Immature natural killer cell (primary cell): ENCODE results near the gene DNPEP. TPM values are rescaled to one million over a fixed set of nuclear protein-coding genes. Genes with fewer than 3 reads are reported as not detected.

Experiments used
- DNase-seq, 3 donors: peaks; one replicate each; pipeline ENCODE4 v3.0.0; 2022; ENCODE audit warnings: mixed read lengths in 1 of 3
- H3K27ac Mint-ChIP-seq, 6 donors: one replicate each; pipeline ENCODE4 v1.8.0; 2020; ENCODE audit warnings: mixed read lengths in 6 of 6, mild to moderate bottlenecking in 5 of 6, inconsistent platforms in 4 of 6, moderate library complexity in 3 of 6
- H3K27me3 Mint-ChIP-seq, 3 donors: one replicate each; pipeline ENCODE4 v1.8.0; 2020 to 2021; ENCODE audit warnings: low read depth in 3 of 3, mild to moderate bottlenecking in 3 of 3, mixed read lengths in 3 of 3, moderate library complexity in 3 of 3, inconsistent platforms in 1 of 3
- H3K36me3 Mint-ChIP-seq, 3 donors: one replicate each; pipeline ENCODE4 v1.8.0; 2020; ENCODE audit warnings: mixed read lengths in 3 of 3, inconsistent platforms in 2 of 3, mild to moderate bottlenecking in 2 of 3
- H3K4me1 Mint-ChIP-seq, 2 donors: one replicate each; pipeline ENCODE4 v1.8.0; 2020; ENCODE audit warnings: inconsistent platforms in 2 of 2, mild to moderate bottlenecking in 2 of 2, mixed read lengths in 2 of 2, moderate library complexity in 1 of 2
- H3K4me3 Mint-ChIP-seq, 5 donors: one replicate each; pipeline ENCODE4 v1.8.0; 2020; ENCODE audit warnings: mild to moderate bottlenecking in 5 of 5, mixed read lengths in 5 of 5, inconsistent platforms in 3 of 5, moderate library complexity in 3 of 5
- H3K9me3 Mint-ChIP-seq, 6 donors: one replicate each; pipeline ENCODE4 v1.8.0; 2020; ENCODE audit warnings: mild to moderate bottlenecking in 6 of 6, mixed read lengths in 6 of 6, inconsistent platforms in 4 of 6, moderate library complexity in 3 of 6
- polyA plus RNA-seq, 3 donors: library from polyadenylated mRNA; unstranded; fragments of 300-500 nt; fragmentation: Illumina TruSeq; gene quantifications; one replicate each; pipeline ENCODE4 v1.2.3, GENCODE V29; 2021

Gene DNPEP
- polyA plus RNA-seq, 3 donors from 2014 or later = 77.4 to 97.9 (median 78.9) TPM

DNA sequence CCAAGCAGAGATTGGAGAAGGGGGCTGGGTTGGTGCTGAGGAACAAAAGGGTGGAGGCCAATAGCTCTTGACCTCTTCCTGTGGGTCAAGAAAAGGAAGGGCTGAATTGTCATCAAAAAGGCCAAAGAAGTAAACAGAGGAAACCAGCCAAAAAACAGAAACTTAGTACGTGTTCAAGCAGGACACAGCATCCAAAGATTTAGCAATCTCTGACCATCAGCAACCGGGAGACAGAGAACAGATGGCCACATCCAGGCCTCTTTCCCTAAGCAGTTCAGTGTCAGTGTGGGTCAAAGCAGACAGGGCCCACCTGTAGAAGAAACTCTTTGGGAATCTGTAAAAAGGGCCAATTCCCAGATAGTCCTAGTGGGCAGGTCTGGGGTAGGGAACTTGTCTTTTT is 2.9 kb downstream of the DNPEP start:
- Mint-ChIP-seq H3K27ac (peak overlapping the region in 3 of 6 donors; percentile 36 to 70 (median 69)), H3K9me3 (no peaks in the 10 kb centered on the region), H3K36me3 (peaks cover 10 to 34% (median 15%) of the 10 kb centered on the region in 3 donors), H3K27me3 (peaks cover 2 to 4% (median 2%) of the 10 kb centered on the region in 3 donors), H3K4me3 (peak overlapping the region in 4 of 5 donors; percentile 11 to 61 (median 40)), H3K4me1 (peaks cover 25 to 26% of the 10 kb centered on the region in 2 donors)
- no peak for DNase-seq

DNA sequence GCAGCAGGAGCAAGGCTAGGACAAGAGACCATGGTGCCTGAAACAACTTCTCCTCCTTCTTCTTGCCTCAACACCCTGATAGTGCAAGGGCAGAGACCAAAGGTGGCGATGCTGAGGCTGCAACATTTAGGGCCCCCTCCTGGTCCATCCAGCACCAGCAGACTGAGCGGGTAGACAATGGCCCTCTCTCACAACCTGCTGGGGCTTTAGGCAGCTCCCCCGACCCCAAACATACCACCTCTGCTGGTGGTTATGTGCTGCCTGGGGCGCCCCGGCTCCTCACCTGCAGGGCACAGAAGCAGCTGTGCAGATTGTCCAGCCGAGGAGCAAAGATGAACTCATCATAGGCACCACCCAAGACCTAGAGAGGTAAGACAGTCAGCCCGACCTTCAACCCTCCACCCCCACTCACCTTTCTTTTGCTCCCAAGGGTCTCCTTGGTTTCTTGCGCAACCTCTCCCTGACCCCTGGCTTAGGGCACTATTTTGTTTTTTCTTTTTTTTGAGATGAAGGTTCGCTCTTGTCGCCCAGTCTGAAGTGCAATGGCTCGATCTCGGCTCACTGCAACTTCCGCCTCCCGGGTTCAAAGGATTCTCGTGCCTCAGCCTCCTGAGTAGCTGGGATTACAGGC is 3.5 kb downstream of the DNPEP start:
- no peaks in the 10 kb centered on the region for H3K9me3 Mint-ChIP-seq
- H3K36me3 Mint-ChIP-seq = peaks cover 10 to 34% (median 15%) of the 10 kb centered on the region in 3 donors
- H3K27me3 Mint-ChIP-seq = peaks cover 2 to 4% (median 2%) of the 10 kb centered on the region in 3 donors
- peak overlapping the region in 2 of 6 donors; percentile 69 to 70 for H3K27ac Mint-ChIP-seq
- DNase-seq = no peak
- no peak overlapping the region for H3K4me3 Mint-ChIP-seq
- H3K4me1 Mint-ChIP-seq = peaks cover 25 to 26% of the 10 kb centered on the region in 2 donors

DNA sequence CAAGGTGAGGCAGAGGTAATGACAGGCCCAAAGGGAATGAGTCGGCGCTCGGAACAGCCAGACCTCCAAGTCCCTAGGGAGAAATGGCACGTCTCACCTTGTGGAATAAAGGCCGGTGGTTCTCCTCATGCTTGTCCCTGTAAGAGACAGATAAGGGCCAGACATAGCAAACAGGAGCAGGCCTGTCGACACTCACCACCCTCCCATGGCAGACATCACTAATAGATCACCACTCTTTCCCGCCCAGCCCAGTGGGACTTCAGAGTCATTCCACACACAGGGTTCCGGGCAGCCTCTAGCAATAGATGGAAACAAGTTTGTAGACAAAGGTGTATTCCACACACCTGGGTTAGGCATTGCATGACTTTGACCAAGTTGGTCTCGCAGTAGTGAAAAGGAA is 6.3 kb downstream of the DNPEP start:
- Mint-ChIP-seq H3K4me1 (peaks cover 8 to 10% of the 10 kb centered on the region in 2 donors), H3K9me3 (no peaks in the 10 kb centered on the region), H3K36me3 (peaks cover 15 to 48% (median 15%) of the 10 kb centered on the region in 3 donors), H3K27me3 (peaks cover 0 to 2% (median 2%) of the 10 kb centered on the region in 3 donors), H3K4me3 (no peak overlapping the region), H3K27ac (no peak overlapping the region)
- DNase-seq = no peak

DNA sequence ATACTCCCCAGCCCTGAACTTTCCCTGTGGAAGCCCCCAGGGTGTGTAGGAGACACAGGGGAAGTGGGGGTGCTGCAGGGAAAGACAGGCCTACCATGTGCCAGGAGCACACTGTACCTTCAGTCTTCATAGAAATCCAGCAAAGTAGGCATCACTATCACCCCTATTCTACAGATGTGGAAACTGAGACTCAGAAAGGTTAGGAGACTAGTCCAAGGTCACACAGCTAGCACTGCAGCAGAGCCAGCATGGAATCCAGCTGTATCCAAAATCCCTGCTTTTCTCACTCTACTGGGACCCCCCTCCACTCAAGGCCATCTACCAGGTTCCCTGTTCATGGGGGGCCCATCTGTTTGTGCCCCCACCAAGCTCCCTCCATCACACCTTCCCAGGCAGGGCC is 6.8 kb downstream of the DNPEP start:
- Mint-ChIP-seq H3K27ac (no peak overlapping the region), H3K36me3 (peaks cover 15 to 50% (median 15%) of the 10 kb centered on the region in 3 donors), H3K27me3 (peaks cover 0 to 2% (median 2%) of the 10 kb centered on the region in 3 donors), H3K4me1 (peaks cover 6 to 8% of the 10 kb centered on the region in 2 donors), H3K4me3 (no peak overlapping the region), H3K9me3 (no peaks in the 10 kb centered on the region)
- no peak for DNase-seq

DNA sequence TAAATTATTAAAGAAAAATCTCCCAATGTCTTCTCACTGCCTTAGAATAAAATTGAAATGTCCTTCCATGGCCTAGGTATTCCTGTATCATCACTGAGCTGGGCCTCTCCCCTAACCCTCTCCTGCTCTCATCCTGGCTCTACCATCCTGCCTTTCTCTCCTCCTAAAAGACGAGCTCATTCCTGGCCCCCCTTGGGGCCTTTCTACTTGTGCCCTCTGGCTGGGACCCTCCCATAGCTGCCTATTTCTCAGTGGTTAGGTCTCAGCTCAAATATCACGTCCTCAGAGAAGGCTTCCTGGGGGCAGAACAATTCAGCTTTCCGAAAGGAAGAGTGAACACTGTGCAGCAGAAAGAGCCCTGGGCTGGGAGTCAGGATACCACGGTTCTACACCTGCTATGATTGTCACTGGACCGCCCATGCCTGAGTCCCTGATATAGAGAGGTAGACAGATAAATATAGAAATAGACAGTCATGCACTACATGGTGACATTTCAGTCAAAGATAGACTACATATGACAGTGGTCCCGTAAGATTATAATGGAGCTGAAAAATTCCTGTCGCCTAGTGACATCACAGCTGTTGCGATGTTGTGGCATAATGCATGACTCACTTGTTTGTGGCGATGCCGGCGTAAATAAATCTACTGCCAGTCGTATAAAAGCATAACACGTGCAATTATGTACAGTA is 9.4 kb downstream of the DNPEP start:
- Mint-ChIP-seq H3K36me3 (peaks cover 17 to 51% (median 18%) of the 10 kb centered on the region in 3 donors), H3K4me3 (no peak overlapping the region), H3K9me3 (no peaks in the 10 kb centered on the region), H3K4me1 (no peaks in the 10 kb centered on the region), H3K27me3 (peaks cover 0 to 3% (median 0%) of the 10 kb centered on the region in 3 donors), H3K27ac (no peak overlapping the region)
- no peak for DNase-seq

DNA sequence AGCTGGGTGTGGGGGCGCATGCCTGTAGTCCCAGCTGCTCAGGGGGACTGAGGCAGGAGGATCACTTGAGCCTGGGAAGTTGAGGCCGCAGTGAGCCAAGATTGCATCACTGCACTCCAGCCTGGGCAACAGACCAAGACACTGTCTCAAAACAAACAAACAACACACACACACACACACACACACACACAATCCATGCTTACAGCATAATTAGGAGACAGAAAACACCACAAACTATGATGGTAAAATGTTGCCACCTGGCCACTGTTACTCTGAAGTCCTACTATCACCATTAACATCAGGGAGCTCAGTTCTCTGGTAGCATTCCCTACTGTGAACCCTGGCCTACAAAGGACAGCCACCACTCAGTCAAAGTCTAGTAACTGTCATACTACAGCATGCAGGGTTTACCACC is 18.3 kb downstream of the DNPEP start:
- DNase-seq = no peak
- Mint-ChIP-seq H3K4me1 (no peaks in the 10 kb centered on the region), H3K27me3 (peaks cover 0 to 2% (median 0%) of the 10 kb centered on the region in 3 donors), H3K27ac (no peak overlapping the region), H3K36me3 (peaks cover 14 to 18% (median 17%) of the 10 kb centered on the region in 3 donors), H3K4me3 (no peak overlapping the region), H3K9me3 (no peaks in the 10 kb centered on the region)

DNA sequence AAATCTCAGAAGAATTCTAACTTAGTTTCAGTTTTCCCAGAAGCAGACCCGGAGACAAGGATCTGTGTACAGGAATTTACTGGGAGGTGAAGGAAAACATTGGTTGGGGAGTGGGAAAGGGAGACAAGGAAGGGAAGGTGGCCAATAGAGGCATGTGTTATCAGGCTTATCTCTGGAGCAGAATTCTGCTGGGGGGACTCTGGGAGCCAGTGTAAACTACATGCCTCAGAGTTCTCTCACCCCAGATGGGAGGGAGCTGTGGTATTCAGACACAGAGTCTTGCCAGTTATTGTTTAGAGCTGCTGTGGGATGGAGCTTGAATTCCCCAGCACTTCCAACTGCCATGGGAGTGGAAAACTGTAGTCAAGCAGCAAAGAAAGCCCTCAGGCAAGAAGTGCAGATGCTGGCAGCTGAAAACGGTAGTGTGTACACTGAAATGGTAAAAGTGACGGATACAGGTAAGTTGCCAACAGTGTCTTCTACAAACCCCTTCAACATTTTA is 19.0 kb downstream of the DNPEP start:
- Mint-ChIP-seq H3K4me3 (no peak overlapping the region), H3K27ac (no peak overlapping the region), H3K9me3 (no peaks in the 10 kb centered on the region), H3K36me3 (peaks cover 7 to 12% (median 12%) of the 10 kb centered on the region in 3 donors), H3K4me1 (no peaks in the 10 kb centered on the region), H3K27me3 (peaks cover 0 to 2% (median 0%) of the 10 kb centered on the region in 3 donors)
- no peak for DNase-seq

DNA sequence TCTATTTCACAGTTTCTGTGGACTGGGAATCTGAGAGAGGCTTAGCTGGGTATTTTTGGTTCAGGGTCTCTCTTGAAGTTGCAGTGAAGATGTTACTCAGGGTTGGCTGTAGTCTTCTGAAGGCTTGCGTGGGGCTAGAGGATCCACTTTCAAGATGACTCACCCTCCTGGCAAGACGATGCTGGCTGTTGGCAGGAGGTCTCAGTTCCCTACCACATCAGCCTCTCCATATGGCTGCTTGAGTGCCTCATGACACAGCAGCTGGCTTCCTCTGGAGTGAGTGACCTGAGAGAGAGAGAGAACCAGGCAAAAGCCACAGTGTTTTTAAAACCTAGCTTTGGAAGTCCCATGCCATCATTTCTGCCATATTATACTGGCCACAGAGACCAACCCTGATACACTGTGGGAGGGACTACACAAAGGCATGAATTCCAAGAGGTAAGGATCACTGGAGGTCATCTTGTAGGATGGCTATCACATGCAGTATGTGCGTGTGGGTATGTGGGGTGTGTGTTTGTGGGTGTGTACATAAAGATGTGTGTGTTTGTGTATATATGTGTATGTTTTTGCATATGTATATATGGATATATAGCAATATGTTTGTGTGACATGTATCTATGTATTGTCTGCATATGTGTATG is 25.1 kb downstream of the DNPEP start:
- Mint-ChIP-seq H3K27ac (no peak overlapping the region), H3K36me3 (peaks cover 4 to 13% (median 11%) of the 10 kb centered on the region in 3 donors), H3K4me3 (no peak overlapping the region), H3K9me3 (peaks cover 0 to 1% (median 0%) of the 10 kb centered on the region in 6 donors), H3K27me3 (peaks cover 0 to 10% (median 3%) of the 10 kb centered on the region in 3 donors), H3K4me1 (no peaks in the 10 kb centered on the region)
- DNase-seq = no peak

DNA sequence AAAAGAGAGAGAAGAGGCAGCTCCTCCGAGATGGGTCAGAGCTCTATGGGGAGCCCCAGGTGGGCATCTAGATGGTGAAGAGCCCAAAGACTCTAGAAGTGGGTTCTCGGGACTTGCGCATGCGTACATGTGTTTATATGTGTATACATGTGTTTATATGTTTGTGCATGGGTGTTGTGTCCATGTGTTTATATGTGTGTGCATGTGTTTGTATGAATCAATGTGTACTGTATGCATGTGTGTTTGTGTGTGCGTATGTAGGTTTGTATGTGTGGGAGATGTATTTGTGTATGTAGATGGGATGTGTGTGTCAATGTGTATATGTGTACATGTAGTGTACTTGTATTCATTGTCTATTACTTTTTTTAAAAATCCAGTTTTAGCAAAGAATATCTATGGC is 25.6 kb downstream of the DNPEP start:
- H3K9me3 Mint-ChIP-seq = peaks cover 0 to 1% (median 0%) of the 10 kb centered on the region in 6 donors
- H3K27ac Mint-ChIP-seq = no peak overlapping the region
- H3K4me3 Mint-ChIP-seq = no peak overlapping the region
- peaks cover 0 to 10% (median 4%) of the 10 kb centered on the region in 3 donors for H3K27me3 Mint-ChIP-seq
- DNase-seq = no peak
- no peaks in the 10 kb centered on the region for H3K4me1 Mint-ChIP-seq
- peaks cover 4 to 13% (median 7%) of the 10 kb centered on the region in 3 donors for H3K36me3 Mint-ChIP-seq

DNA sequence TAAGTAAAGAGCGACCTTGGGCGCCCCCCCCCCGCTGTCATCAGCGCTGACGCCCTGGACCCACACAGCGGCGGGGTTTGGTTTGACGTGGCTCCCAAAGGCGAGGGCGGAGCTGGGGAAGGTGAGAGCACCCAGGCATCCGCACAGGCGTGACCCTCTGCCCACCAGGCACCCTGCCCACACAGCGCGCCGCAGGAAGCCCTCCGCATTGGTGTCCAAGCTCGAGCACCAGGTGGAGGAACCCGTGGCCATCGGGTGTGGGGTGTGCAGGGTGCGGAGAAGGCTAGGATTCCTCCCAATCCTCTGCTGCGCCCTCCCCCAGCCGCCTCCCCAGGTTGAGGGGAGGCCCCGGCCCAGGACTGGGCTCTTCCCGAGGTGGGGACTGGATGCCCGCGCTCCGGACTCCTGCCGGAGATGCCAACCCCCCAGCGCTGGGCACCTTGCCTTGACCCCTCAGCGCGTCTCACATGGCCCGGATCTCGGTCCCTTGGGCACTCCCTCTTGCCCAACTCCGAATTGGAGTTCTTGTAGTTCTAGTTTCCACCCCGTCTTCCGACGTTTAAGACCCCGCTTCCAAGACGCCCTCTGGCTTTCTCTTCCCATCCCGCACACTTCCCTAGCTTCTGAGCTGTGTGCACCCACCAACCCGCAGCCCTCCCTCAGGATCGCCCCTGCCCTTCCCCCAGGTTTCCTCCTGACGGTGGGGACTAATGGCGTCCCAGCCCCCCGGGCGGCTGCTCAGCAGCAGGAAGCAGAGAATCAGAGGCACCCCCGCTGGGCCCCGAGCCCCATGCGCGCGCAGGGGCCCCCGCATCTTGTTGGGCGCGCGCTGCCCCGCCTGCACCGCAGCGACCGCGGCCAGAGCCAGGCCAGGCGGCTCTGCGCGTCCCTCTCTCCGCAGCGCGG is 29.3 kb downstream of the DNPEP start:
- DNase-seq = no peak
- peaks cover 2 to 26% (median 10%) of the 10 kb centered on the region in 3 donors for H3K27me3 Mint-ChIP-seq
- H3K4me1 Mint-ChIP-seq = no peaks in the 10 kb centered on the region
- H3K36me3 Mint-ChIP-seq = peaks cover 4 to 13% (median 7%) of the 10 kb centered on the region in 3 donors
- H3K9me3 Mint-ChIP-seq = peaks cover 0 to 1% (median 0%) of the 10 kb centered on the region in 6 donors
- H3K4me3 Mint-ChIP-seq = no peak overlapping the region
- no peak overlapping the region for H3K27ac Mint-ChIP-seq

DNA sequence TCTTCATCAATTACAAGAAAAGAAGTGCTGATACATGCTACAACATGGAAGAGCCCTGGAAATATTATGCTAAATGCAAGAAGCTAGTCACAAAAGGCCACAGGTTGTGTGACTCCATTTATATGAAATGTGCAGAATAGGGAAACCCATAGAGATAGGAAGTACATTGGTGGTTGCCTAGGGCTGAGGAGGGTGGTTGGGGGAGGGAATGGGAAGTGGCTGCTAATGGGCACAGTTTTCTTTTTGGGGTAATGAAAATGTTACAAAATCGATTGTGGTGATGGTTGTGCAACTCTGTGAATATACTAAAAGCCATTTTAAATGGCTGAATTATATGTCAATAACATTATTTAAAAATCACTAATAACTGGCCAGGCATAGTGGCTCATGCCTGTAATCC is 30.9 kb downstream of the DNPEP start:
- Mint-ChIP-seq H3K9me3 (peaks cover 0 to 1% (median 0%) of the 10 kb centered on the region in 6 donors), H3K27ac (no peak overlapping the region), H3K27me3 (peaks cover 6 to 33% (median 10%) of the 10 kb centered on the region in 3 donors), H3K4me1 (no peaks in the 10 kb centered on the region), H3K4me3 (no peak overlapping the region), H3K36me3 (peaks cover 0 to 9% (median 3%) of the 10 kb centered on the region in 3 donors)
- DNase-seq = no peak

DNA sequence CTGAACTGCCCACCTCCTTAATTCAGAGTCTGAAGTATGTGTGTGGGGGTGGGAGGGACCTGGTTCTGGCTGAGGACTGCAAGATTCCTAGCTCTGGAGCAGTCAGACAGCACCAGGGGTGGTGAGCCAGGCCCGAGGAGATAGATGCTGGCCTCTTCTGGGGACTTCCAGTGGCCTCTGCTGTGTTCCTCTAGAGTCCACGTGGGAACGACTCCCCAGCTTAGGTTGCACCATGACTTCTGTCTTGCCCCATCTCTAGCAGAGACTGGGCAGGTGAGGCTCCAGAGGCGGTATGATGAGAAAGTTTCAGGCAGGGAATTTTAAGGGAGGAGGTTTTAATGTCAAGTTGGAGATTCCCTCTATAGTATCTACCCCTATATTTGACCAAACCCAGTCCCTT is 33.1 kb downstream of the DNPEP start:
- no peak overlapping the region for H3K4me3 Mint-ChIP-seq
- peaks cover 7 to 34% (median 12%) of the 10 kb centered on the region in 3 donors for H3K27me3 Mint-ChIP-seq
- H3K36me3 Mint-ChIP-seq = no peaks in the 10 kb centered on the region
- H3K27ac Mint-ChIP-seq = no peak overlapping the region
- H3K4me1 Mint-ChIP-seq = no peaks in the 10 kb centered on the region
- DNase-seq = no peak
- H3K9me3 Mint-ChIP-seq = no peaks in the 10 kb centered on the region

DNA sequence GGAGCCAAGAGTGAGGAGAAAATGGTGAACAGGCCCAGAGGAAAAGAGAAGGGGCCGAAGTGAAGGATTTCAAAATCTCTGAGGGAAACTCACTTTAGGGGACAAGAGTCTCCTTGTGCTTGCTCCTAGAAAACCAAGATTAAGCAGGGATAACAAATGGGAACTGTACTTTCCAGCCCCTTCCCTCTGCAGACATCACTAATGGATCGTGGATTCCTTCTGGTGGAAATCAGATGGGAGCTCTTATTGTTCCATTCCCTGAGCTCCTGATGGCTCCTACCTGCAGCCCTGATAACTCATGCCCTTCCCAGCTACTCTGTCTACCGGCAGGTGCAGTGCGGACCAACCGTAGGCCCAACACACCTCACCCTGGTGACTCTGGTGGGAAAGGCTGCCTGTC is 34.6 kb downstream of the DNPEP start:
- no peak overlapping the region for H3K27ac Mint-ChIP-seq
- H3K4me1 Mint-ChIP-seq = no peaks in the 10 kb centered on the region
- H3K27me3 Mint-ChIP-seq = peaks cover 12 to 31% (median 12%) of the 10 kb centered on the region in 3 donors
- H3K9me3 Mint-ChIP-seq = no peaks in the 10 kb centered on the region
- no peaks in the 10 kb centered on the region for H3K36me3 Mint-ChIP-seq
- H3K4me3 Mint-ChIP-seq = no peak overlapping the region
- DNase-seq = no peak
